ENCODE measurements around the gene PCDHB9.
"Not testable (repeated sequence)": the region's sequence is repeated elsewhere in the genome, so short reads cannot be mapped to it uniquely, and the experiment has no call there.

The PCDHB9 gene

GRCh38 chr5:141196363-141196762, 9.4 kb downstream of the PCDHB9 start:
- TF ChIP-seq RARB (CRISPR knock-in tag; IDR thresholded peaks at IDR 0.05) (no peak), ISL1 (CRISPR knock-in tag; IDR thresholded peaks at IDR 0.05) (no peak), CSDC2 (CRISPR knock-in tag; IDR thresholded peaks at IDR 0.05) (no peak), ZNF565 (CRISPR knock-in tag; conservative IDR thresholded peaks at IDR 0.05; ENCODE audit: low read depth) (no peak), BACH2 (CRISPR knock-in tag; IDR thresholded peaks at IDR 0.05; ENCODE audit: borderline replicate concordance) (no peak), CREB5 (CRISPR knock-in tag; IDR thresholded peaks at IDR 0.05; ENCODE audit: low read depth) (no peak), ZFP30 (CRISPR knock-in tag; IDR thresholded peaks at IDR 0.05) (no peak), ARNTL (CRISPR knock-in tag; IDR thresholded peaks at IDR 0.05; ENCODE audit: borderline replicate concordance, low read depth) (no peak), PPARA (CRISPR knock-in tag; IDR thresholded peaks at IDR 0.05; ENCODE audit: borderline replicate concordance) (no peak), ZNF8 (CRISPR knock-in tag; IDR thresholded peaks at IDR 0.05) (no peak)
- TF ChIP-seq, protein P1, sequence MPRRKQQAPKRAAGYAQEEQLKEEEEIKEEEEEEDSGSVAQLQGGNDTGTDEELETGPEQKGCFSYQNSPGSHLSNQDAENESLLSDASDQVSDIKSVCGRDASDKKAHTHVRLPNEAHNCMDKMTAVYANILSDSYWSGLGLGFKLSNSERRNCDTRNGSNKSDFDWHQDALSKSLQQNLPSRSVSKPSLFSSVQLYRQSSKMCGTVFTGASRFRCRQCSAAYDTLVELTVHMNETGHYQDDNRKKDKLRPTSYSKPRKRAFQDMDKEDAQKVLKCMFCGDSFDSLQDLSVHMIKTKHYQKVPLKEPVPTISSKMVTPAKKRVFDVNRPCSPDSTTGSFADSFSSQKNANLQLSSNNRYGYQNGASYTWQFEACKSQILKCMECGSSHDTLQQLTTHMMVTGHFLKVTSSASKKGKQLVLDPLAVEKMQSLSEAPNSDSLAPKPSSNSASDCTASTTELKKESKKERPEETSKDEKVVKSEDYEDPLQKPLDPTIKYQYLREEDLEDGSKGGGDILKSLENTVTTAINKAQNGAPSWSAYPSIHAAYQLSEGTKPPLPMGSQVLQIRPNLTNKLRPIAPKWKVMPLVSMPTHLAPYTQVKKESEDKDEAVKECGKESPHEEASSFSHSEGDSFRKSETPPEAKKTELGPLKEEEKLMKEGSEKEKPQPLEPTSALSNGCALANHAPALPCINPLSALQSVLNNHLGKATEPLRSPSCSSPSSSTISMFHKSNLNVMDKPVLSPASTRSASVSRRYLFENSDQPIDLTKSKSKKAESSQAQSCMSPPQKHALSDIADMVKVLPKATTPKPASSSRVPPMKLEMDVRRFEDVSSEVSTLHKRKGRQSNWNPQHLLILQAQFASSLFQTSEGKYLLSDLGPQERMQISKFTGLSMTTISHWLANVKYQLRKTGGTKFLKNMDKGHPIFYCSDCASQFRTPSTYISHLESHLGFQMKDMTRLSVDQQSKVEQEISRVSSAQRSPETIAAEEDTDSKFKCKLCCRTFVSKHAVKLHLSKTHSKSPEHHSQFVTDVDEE (CRISPR knock-in tag; IDR thresholded peaks at IDR 0.05), result no peak
- TF ChIP-seq, protein P2, sequence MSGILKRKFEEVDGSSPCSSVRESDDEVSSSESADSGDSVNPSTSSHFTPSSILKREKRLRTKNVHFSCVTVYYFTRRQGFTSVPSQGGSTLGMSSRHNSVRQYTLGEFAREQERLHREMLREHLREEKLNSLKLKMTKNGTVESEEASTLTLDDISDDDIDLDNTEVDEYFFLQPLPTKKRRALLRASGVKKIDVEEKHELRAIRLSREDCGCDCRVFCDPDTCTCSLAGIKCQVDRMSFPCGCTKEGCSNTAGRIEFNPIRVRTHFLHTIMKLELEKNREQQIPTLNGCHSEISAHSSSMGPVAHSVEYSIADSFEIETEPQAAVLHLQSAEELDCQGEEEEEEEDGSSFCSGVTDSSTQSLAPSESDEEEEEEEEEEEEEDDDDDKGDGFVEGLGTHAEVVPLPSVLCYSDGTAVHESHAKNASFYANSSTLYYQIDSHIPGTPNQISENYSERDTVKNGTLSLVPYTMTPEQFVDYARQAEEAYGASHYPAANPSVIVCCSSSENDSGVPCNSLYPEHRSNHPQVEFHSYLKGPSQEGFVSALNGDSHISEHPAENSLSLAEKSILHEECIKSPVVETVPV (CRISPR knock-in tag; IDR thresholded peaks at IDR 0.05), result no peak

GRCh38 chr5:141199359-141200235, 12.6 kb downstream of the PCDHB9 start, which contains the start of gene PCDHB11:
Gene PCDHB11, plus strand, starts transcription at chr5:141199627. Its CDS starts 148 bp downstream, at chr5:141199775.
- no peak for ATAC-seq
- TF ChIP-seq ZC3H10 (CRISPR knock-in tag; IDR thresholded peaks at IDR 0.05) (no peak), ZFP3 (CRISPR knock-in tag; IDR thresholded peaks at IDR 0.05) (no peak), TOX (CRISPR knock-in tag; IDR thresholded peaks at IDR 0.05; ENCODE audit: borderline replicate concordance) (no peak), CSDC2 (CRISPR knock-in tag; IDR thresholded peaks at IDR 0.05) (no peak), OSR1 (CRISPR knock-in tag; IDR thresholded peaks at IDR 0.05) (no peak)

More at GRCh38 chr5:141196363-141196762, 9.4 kb downstream of the PCDHB9 start:
- ATAC-seq, result no peak

GRCh38 chr5:141201126-141201525, 14.2 kb downstream of the PCDHB9 start:
- not testable (repeated sequence) for ATAC-seq

DNA sequence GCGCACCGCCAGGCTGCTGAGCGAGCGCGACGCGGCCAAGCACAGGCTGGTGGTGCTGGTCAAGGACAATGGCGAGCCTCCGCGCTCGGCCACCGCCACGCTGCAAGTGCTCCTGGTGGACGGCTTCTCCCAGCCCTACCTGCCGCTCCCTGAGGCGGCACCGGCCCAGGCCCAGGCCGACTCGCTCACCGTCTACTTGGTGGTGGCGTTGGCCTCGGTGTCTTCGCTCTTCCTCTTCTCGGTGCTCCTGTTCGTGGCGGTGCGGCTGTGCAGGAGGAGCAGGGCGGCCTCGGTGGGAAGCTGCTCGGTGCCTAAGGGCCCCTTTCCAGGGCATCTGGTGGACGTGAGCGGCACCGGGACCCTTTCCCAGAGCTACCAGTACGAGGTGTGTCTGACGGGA, 14.7 kb downstream of the PCDHB9 start:
- not testable (repeated sequence) for ATAC-seq

DNA sequence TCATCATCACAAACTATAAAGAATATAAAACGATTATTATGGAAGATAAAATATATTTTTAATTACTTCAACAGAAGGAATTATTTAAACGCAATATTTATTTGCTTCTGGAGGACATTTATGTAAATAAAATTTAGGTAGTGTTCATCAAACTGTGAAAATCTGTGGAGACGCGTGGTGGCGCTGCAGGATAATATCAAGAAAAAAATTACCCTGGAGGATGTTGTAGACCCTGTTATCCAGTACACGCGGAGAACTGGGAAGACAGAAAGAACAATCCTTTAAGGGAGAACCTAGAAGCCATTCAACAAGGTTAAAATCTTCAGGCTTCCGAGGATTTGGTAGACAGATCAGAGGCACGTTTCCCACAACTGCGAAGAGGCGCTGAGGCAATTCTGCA, 21.5 kb downstream of the PCDHB9 start, which contains the start of gene PCDHB12:
PCDHB12 (plus strand) TSS at position 242 of the 400 bp plus-strand sequence. CDS start 189 bp downstream, outside the sequence.
- peak; percentile 68 for ATAC-seq

DNA sequence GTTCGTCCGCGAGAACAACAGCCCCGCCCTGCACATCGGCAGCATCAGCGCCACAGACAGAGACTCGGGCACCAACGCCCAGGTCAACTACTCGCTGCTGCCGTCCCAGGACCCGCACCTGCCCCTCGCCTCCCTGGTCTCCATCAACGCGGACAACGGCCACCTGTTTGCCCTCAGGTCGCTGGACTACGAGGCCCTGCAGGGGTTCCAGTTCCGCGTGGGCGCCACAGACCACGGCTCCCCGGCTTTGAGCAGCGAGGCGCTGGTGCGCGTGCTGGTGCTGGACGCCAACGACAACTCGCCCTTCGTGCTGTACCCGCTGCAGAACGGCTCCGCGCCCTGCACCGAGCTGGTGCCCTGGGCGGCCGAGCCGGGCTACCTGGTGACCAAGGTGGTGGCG, 23.3 kb downstream of the PCDHB9 start:
- not testable (repeated sequence) for ATAC-seq

More for the DNA sequence above, 21.5 kb downstream of the PCDHB9 start, which contains the start of gene PCDHB12:
- no peak for TF ChIP-seq ISL1 (CRISPR knock-in tag; IDR thresholded peaks at IDR 0.05)
- no peak for TF ChIP-seq RARB (CRISPR knock-in tag; IDR thresholded peaks at IDR 0.05)
- TF ChIP-seq OSR1 (CRISPR knock-in tag; IDR thresholded peaks at IDR 0.05), result no peak
- TF ChIP-seq ZNF8 (CRISPR knock-in tag; IDR thresholded peaks at IDR 0.05), result no peak
- no peak for TF ChIP-seq ZC3H10 (CRISPR knock-in tag; IDR thresholded peaks at IDR 0.05)
- no peak for TF ChIP-seq BACH2 (CRISPR knock-in tag; IDR thresholded peaks at IDR 0.05; ENCODE audit: borderline replicate concordance)
- no peak for TF ChIP-seq ARNTL (CRISPR knock-in tag; IDR thresholded peaks at IDR 0.05; ENCODE audit: borderline replicate concordance, low read depth)
- no peak for TF ChIP-seq PPARA (CRISPR knock-in tag; IDR thresholded peaks at IDR 0.05; ENCODE audit: borderline replicate concordance)
- TF ChIP-seq ZNF70 (CRISPR knock-in tag; IDR thresholded peaks at IDR 0.05), result no peak
- TF ChIP-seq GLIS3 (CRISPR knock-in tag; IDR thresholded peaks at IDR 0.05), result no peak
- no peak for TF ChIP-seq SNAI2 (CRISPR knock-in tag; IDR thresholded peaks at IDR 0.05)
- TF ChIP-seq POU6F1 (CRISPR knock-in tag; IDR thresholded peaks at IDR 0.05; ENCODE audit: borderline replicate concordance, low read depth), result no peak
- no peak for TF ChIP-seq CREB5 (CRISPR knock-in tag; IDR thresholded peaks at IDR 0.05; ENCODE audit: low read depth)
- no peak for TF ChIP-seq CSDC2 (CRISPR knock-in tag; IDR thresholded peaks at IDR 0.05)
- TF ChIP-seq ESRRG (CRISPR knock-in tag; IDR thresholded peaks at IDR 0.05), result no peak

GRCh38 chr5:141210849-141211248, 23.9 kb downstream of the PCDHB9 start:
- not testable (repeated sequence) for ATAC-seq
